GM12878 (cell line): ENCODE results near the gene EPB41L4B. TPM values are rescaled to one million over a fixed set of nuclear protein-coding genes. Genes with fewer than 3 reads are reported as not detected.

ENCODE experiments used
- ATAC-seq: fragments of 200-7000 bp; cut with Tn5 transposase; 3 replicates; pipeline ENCODE4 v1.9.1; 2020; ENCODE audit warnings: mild to moderate bottlenecking, moderate library complexity
- BruUV-seq: library from RNA; stranded (reverse); fragments of 400-500 nt; replicated peaks from 2 replicates; lab custom pipeline; 2021; lab: Mats Ljungman, UMichigan
- CTCF ChIA-PET: fragments of 300-600 bp; sonication (Branson Sonifier 250); formaldehyde crosslinking; extraction: SDS; loops from one replicate; lab custom pipeline; 2021; ENCODE audit warnings: inconsistent platforms; lab: Yijun Ruan, JAX
- POLR2A ChIA-PET: fragments of 350-600 bp; formaldehyde crosslinking; extraction: SDS; loops from one replicate; lab custom pipeline; 2021; ENCODE audit warnings: inconsistent platforms; lab: Charles Lee
- RAD21 ChIA-PET: fragments of 300-600 bp; sonication (Branson Sonifier 250); formaldehyde crosslinking; loops from one replicate; lab custom pipeline; 2023; ENCODE audit warnings: antibody characterized with exemption; ENCODE audit not compliant: unreplicated experiment; lab: Charles Lee
- SMC1A ChIA-PET: fragments of 300-600 bp; sonication (Branson Sonifier 250); formaldehyde crosslinking; loops from one replicate; lab custom pipeline; 2023; ENCODE audit not compliant: unreplicated experiment, uncharacterized antibody; lab: Charles Lee
- DNase-seq: peaks from one replicate; pipeline ENCODE4 v3.0.0-alpha.2; 2011; ENCODE audit warnings: low read depth, low spot score
- FAIRE-seq: peaks from 3 replicates; lab custom pipeline; 2011; peaks lifted over from hg19 to GRCh38; lab: Jason Lieb, UNC
- H2AFZ ChIP-seq: 2 replicates; pipeline ENCODE4 v1.6.0; 2011; ENCODE audit warnings: low read depth, low read length, control low read depth; ENCODE audit not compliant: control insufficient read depth
- H3K27ac ChIP-seq: 2 replicates; pipeline ENCODE4 v1.5.1; 2011; ENCODE audit warnings: control low read depth; ENCODE audit not compliant: control insufficient read depth, insufficient read depth
- H3K27me3 ChIP-seq, 2 experiments: replicated peaks in 1 of 2; 2 replicates each; pipeline versions ENCODE4 v1.6.0 to v1.6.1; 2011; ENCODE audit warnings: low read length in 1 of 2; ENCODE audit not compliant: control insufficient read depth in 2 of 2, insufficient read depth in 2 of 2
- H3K36me3 ChIP-seq, 2 experiments: 2 replicates each; pipeline ENCODE4 v1.5.1; 2011; ENCODE audit warnings: low read length in 1 of 2; ENCODE audit not compliant: control insufficient read depth in 2 of 2, insufficient read depth in 2 of 2
- H3K4me1 ChIP-seq: 2 replicates; pipeline ENCODE4 v1.6.1; 2011; ENCODE audit warnings: mild to moderate bottlenecking, low read length, moderate library complexity, mixed read lengths; ENCODE audit not compliant: control insufficient read depth, insufficient read depth
- H3K4me2 ChIP-seq: 2 replicates; pipeline ENCODE4 v1.6.0; 2011; ENCODE audit warnings: control low read depth; ENCODE audit not compliant: control insufficient read depth, insufficient read depth
- H3K4me3 ChIP-seq: fragments of 200-600 bp; sonication (generic); 2 replicates; pipeline ENCODE4 v1.5.1; 2016
- H3K79me2 ChIP-seq: 2 replicates; pipeline ENCODE4 v1.6.0; 2011; ENCODE audit warnings: low read length; ENCODE audit not compliant: control insufficient read depth, insufficient read depth
- H3K9ac ChIP-seq: 2 replicates; pipeline ENCODE4 v1.8.0; 2011; ENCODE audit warnings: low read length, control low read depth, mixed read lengths; ENCODE audit not compliant: control insufficient read depth, insufficient read depth
- H3K9me3 ChIP-seq: replicated peaks from 3 replicates; pipeline ENCODE4 v1.5.1; 2011; ENCODE audit warnings: mild to moderate bottlenecking, low read length; ENCODE audit not compliant: control insufficient read depth, insufficient read depth
- H4K20me1 ChIP-seq: 2 replicates; pipeline ENCODE4 v1.6.0; 2011; ENCODE audit not compliant: control insufficient read depth, insufficient read depth
- BCL3 ChIP-seq: IDR thresholded peaks from 2 replicates; pipeline ENCODE4 v1.6.1; 2011; ENCODE audit warnings: borderline replicate concordance, low read depth, mild to moderate bottlenecking, moderate library complexity, low read length; ENCODE audit not compliant: insufficient read depth, poor library complexity, severe bottlenecking
- ESRRA ChIP-seq: IDR thresholded peaks from 2 replicates; pipeline ENCODE4 v1.6.1; 2012; ENCODE audit warnings: mild to moderate bottlenecking, low read length, improper control_type of control experiment
- FOXM1 ChIP-seq: IDR thresholded peaks from 2 replicates; pipeline ENCODE4 v1.6.1; 2012; ENCODE audit warnings: low read depth, mild to moderate bottlenecking, inconsistent platforms, low read length, moderate library complexity
- MEF2B ChIP-seq: fragments of 450-650 bp; IDR thresholded peaks from 2 replicates; pipeline ENCODE4 v1.6.1; 2018; ENCODE audit warnings: mild to moderate bottlenecking, moderate library complexity; ENCODE audit not compliant: partially characterized antibody, poor library complexity, severe bottlenecking
- MXI1 ChIP-seq: fragments of 150-350 bp; IDR thresholded peaks from 2 replicates; pipeline ENCODE4 v1.6.1; 2011; ENCODE audit warnings: low read depth, mild to moderate bottlenecking, inconsistent platforms, low read length, improper control_type of control experiment
- NR2F1 ChIP-seq: fragments of 450-650 bp; conservative IDR thresholded peaks from 2 replicates; pipeline ENCODE4 v1.6.1; 2017; ENCODE audit warnings: mild to moderate bottlenecking
- NRF1 ChIP-seq: conservative IDR thresholded peaks from 2 replicates; pipeline ENCODE4 v1.6.1; 2011; ENCODE audit warnings: mild to moderate bottlenecking, low read depth, low read length, improper control_type of control experiment
- PRDM15 ChIP-seq: fragments of 450-650 bp; formaldehyde crosslinking; IDR thresholded peaks from 2 replicates; pipeline ENCODE4 v1.4.0; 2020; ENCODE audit warnings: mild to moderate bottlenecking, moderate library complexity
- ZNF207 ChIP-seq: fragments of 450-650 bp; IDR thresholded peaks from 2 replicates; pipeline ENCODE4 v1.6.1; 2014; ENCODE audit warnings: antibody characterized with exemption, mild to moderate bottlenecking, borderline replicate concordance
- ZNF592 ChIP-seq: fragments of 450-650 bp; IDR thresholded peaks from 2 replicates; pipeline ENCODE4 v1.6.1; 2017; ENCODE audit warnings: mild to moderate bottlenecking, moderate library complexity
- WGBS: methylation state at CpG from one replicate; pipeline ENCODE4 v1.1.6; 2016; ENCODE audit warnings: low lambda C conversion rate; ENCODE audit not compliant: insufficient replicate concordance, insufficient coverage; ENCODE audit errors: missing lambda C conversion rate; 5-methylcytosine and 5-hydroxymethylcytosine counted together
- in situ Hi-C: fragments of 300-500 bp; cut with MboI; formaldehyde crosslinking; loops from 9 replicates; pipeline ENCODE4 v1.14.3; 2018; ENCODE audit warnings: mixed read lengths
- intact Hi-C: fragments of 100-400 bp; cut with micrococcal nuclease; formaldehyde crosslinking; loops from one replicate; pipeline ENCODE4 v1.14.2; 2022; ENCODE audit not compliant: unreplicated experiment
- polyA plus RNA-seq, 11 experiments: library from polyadenylated mRNA; depleted of rRNA in 4 of 11; unstranded in 6 of 11; stranded (reverse) in 5 of 11; fragments of >200 nt; fragmentation: Nextera tagmentation in 4 of 11; fragmentation: Illumina TruSeq in 1 of 11; extraction: Ambion mirVana in 4 of 11; extraction: Trizol in 1 of 11; gene quantifications; 1 replicate in 1 of 11; 2 replicates in 10 of 11; pipeline versions ENCODE4 v1.2.1 to v1.2.3, GENCODE V29; 2011 to 2016; ENCODE audit warnings: inconsistent platforms in 2 of 11, missing spikeins in 2 of 11, low read depth in 1 of 11
- total RNA-seq, 4 experiments: library from RNA; depleted of rRNA in 3 of 4; stranded (reverse); fragments of >200 nt in 3 of 4; fragmentation: Illumina TruSeq in 1 of 4; extraction: Trizol in 1 of 4; gene quantifications; 2 replicates each; pipeline versions ENCODE4 v1.2.1 to v1.2.3, GENCODE V29; 2013 to 2021

The EPB41L4B gene
- total and polyA plus RNA-seq, 10 of the 15 experiments (the other 5 are each of a cell fraction or from before 2014, with no cell fraction given), result 0.04 to 0.75 (median 0.13) TPM; not detected in 1

- no TSS peak for BruUV-seq
- H3K27me3 ChIP-seq, result peaks cover 5 to 7% of the 10 kb centered on the region in 2 experiments; a peak in 3 of 4 replicates
- POLR2A ChIA-PET, result no interaction called here
- no peak for FAIRE-seq
- no peaks in the 10 kb centered on the region for H4K20me1 ChIP-seq
- H3K4me1 ChIP-seq, result 0 out of 2 replicates have a peak, but pooled peaks cover 6% of the 10 kb centered on the region
- H3K79me2 ChIP-seq, result no peaks in the 10 kb centered on the region
- no peak for ATAC-seq
- in situ Hi-C loops (no loop called here), intact Hi-C loops (no loop called here)
- H3K36me3 ChIP-seq, result no peaks in the 10 kb centered on the region
- TF ChIP-seq MEF2B, result no peak
- TF ChIP-seq FOXM1, result no peak
- TF ChIP-seq MXI1, result no peak
- TF ChIP-seq PRDM15 (CRISPR knock-in tag), result no peak
- no peak for TF ChIP-seq ESRRA
- no peak for TF ChIP-seq NR2F1
- no peak for TF ChIP-seq ZNF592
- TF ChIP-seq NRF1, result no peak
- TF ChIP-seq BCL3, result no peak
- no peak for TF ChIP-seq ZNF207
- CTCF ChIA-PET, result no interaction called here
- H3K27ac ChIP-seq, result no peak within 1 kb of the TSS
- RAD21 ChIA-PET, result no interaction called here
- no peaks in the 10 kb centered on the region; the same call in 2 of the 3 replicates for H3K9me3 ChIP-seq
- SMC1A ChIA-PET, result no interaction called here
- 49% methylated on average over 31 of the region's 86 CpGs for WGBS
- no peak within 1 kb of the TSS for H3K9ac ChIP-seq
- H2AFZ ChIP-seq, result no peak within 1 kb of the TSS
- no peak within 1 kb of the TSS for H3K4me2 ChIP-seq
- no peak for DNase-seq
- no peak within 1 kb of the TSS for H3K4me3 ChIP-seq
Measured at GRCh38 chr9:109166771-109167601, 153.9 kb downstream of the EPB41L4B start, which contains the start of gene FRRS1L. FRRS1L (minus strand) TSS chr9:109167249; CDS start chr9:109167138, 111 bp downstream.
